ENCODE data around the gene ZDHHC14. TPM values are rescaled to one million over a fixed set of nuclear protein-coding genes. Genes with fewer than 3 reads are reported as not detected.
"Not testable (repeated sequence)": the region's sequence is repeated elsewhere in the genome, so short reads cannot be mapped to it uniquely, and the experiment has no call there.

ZDHHC14 gene
- total RNA-seq, 1 experiment from 2014 or later: 12.1 TPM

- DNase-seq (ENCODE audit: low read depth): no peak
Observed at GRCh38 chr6:157380458-157380778, 572 bp upstream of the ZDHHC14 start.

GRCh38 chr6:157381631-157382621 is 936 bp downstream of the ZDHHC14 start:
- DNase-seq (ENCODE audit: low read depth): peak; percentile 69

- DNase-seq (ENCODE audit: low read depth): no peak
Observed at GRCh38 chr6:157382821-157383220, 1.8 kb downstream of the ZDHHC14 start.

GRCh38 chr6:157383471-157383870 is 2.5 kb downstream of the ZDHHC14 start:
- no peak for DNase-seq (ENCODE audit: low read depth)

GRCh38 chr6:157384962-157385361 is 4.0 kb downstream of the ZDHHC14 start:
- DNase-seq (ENCODE audit: low read depth): not testable (repeated sequence)

- no peak for DNase-seq (ENCODE audit: low read depth)
Observed at GRCh38 chr6:157385482-157385881, 4.5 kb downstream of the ZDHHC14 start.

GRCh38 chr6:157386023-157386422 is 5.0 kb downstream of the ZDHHC14 start:
- no peak for DNase-seq (ENCODE audit: low read depth)

- DNase-seq (ENCODE audit: low read depth): no peak
Observed at GRCh38 chr6:157386454-157386853, 5.5 kb downstream of the ZDHHC14 start.

GRCh38 chr6:157388924-157389323 is 7.9 kb downstream of the ZDHHC14 start:
- no peak for DNase-seq (ENCODE audit: low read depth)

GRCh38 chr6:157390273-157391060 is 9.5 kb downstream of the ZDHHC14 start:
- no peak for DNase-seq (ENCODE audit: low read depth)

GRCh38 chr6:157392927-157393668 is 12.1 kb downstream of the ZDHHC14 start:
- no peak for DNase-seq (ENCODE audit: low read depth)

- no peak for DNase-seq (ENCODE audit: low read depth)
Observed at GRCh38 chr6:157393669-157394327, 12.8 kb downstream of the ZDHHC14 start.

- not testable (repeated sequence) for DNase-seq (ENCODE audit: low read depth)
Observed at GRCh38 chr6:157395199-157395598, 14.2 kb downstream of the ZDHHC14 start.

GRCh38 chr6:157396026-157396425 is 15.0 kb downstream of the ZDHHC14 start:
- DNase-seq (ENCODE audit: low read depth): no peak

GRCh38 chr6:157397660-157398059 is 16.7 kb downstream of the ZDHHC14 start:
- DNase-seq (ENCODE audit: low read depth): no peak

- DNase-seq (ENCODE audit: low read depth): no peak
Observed at GRCh38 chr6:157398151-157398550, 17.2 kb downstream of the ZDHHC14 start.

GRCh38 chr6:157400676-157401075 is 19.7 kb downstream of the ZDHHC14 start:
- no peak for DNase-seq (ENCODE audit: low read depth)

- DNase-seq (ENCODE audit: low read depth): no peak
Observed at GRCh38 chr6:157401734-157402338, 20.8 kb downstream of the ZDHHC14 start.

GRCh38 chr6:157402996-157403685 is 22.2 kb downstream of the ZDHHC14 start:
- DNase-seq (ENCODE audit: low read depth): no peak

- DNase-seq (ENCODE audit: low read depth): no peak
Observed at GRCh38 chr6:157403686-157404051, 22.7 kb downstream of the ZDHHC14 start.
